ENCODE data around the gene NEK6.

Gene NEK6

DNA sequence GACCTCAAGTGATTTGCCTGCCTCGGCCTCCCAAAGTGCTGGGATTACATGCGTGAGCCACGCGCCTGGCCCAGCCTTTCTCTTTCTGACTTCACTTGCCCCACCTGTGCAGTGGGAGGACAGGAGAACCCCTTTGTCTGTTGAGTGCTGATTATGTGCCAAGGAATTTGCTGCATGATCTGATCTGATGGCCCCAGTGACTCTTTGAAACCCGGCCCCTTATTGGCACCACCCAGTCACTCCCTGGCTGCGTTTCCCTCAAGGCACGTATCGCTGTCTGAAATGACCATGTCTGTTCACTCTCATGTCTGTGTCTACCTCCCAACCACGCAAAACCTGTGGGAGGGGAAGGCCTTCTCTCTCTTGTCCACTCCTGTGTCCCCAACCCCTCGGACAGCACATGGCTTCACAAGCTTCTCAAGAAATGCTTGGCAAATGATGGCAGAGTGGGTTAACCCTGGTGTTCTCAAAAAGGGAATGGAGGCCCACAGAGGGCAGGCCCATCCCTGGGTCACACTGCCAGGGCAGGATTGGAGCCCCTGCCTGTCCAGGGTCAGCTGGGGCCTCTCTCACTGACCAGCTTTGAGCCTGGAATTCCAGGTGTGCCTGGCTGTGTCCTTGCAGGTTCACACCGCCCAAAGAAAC lies 21.9 kb downstream of the NEK6 start:
- no peak for DNase-seq (ENCODE audit: low spot score)

DNA sequence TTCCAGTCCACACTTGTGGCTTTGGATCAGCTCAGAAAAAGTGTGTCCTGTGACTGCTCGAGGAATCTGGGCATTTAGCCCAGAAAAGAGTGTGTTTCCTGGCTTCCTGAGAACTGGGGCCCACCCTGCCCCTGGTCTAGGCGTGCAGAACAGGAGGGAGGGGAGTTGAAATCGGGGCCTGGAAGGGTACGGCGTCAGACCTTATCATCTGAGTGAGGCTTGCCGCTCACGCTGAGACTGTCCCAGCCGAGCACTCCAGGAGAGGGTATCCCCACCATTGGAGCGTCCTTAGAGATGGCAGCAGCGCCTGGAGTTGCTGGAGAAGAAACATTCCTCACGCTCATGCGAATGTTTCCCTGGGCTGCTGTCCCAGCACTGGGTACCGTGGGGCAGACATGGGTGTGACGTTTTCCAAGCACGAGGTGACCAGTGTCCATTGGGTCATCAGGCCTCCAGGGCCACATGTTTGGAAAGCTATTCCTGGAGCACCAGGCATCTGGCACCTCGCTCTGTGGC lies 22.5 kb downstream of the NEK6 start:
- DNase-seq (ENCODE audit: low spot score): no peak

DNA sequence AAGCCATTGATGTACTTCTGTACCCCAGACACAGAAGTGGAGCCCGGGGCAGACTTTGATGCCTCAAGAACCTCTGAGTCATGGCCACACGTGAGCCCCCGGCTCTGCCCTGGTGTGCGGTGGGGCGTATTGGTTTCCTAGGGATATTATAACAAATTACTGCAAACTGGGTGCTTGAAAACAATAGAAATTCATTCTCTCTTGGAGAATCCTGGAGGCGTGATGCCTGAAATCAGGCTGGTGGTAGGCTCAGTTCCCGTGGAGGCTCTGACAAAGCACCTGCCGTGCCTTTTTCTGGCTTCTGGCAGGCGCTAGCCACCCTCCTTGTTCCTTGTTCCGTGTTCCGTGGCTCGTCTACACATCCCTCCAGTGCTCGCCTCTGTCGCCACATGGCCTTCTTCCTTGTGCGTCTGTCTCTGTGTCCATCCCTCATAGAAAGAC lies 24.2 kb downstream of the NEK6 start:
- DNase-seq (ENCODE audit: low spot score): no peak

DNA sequence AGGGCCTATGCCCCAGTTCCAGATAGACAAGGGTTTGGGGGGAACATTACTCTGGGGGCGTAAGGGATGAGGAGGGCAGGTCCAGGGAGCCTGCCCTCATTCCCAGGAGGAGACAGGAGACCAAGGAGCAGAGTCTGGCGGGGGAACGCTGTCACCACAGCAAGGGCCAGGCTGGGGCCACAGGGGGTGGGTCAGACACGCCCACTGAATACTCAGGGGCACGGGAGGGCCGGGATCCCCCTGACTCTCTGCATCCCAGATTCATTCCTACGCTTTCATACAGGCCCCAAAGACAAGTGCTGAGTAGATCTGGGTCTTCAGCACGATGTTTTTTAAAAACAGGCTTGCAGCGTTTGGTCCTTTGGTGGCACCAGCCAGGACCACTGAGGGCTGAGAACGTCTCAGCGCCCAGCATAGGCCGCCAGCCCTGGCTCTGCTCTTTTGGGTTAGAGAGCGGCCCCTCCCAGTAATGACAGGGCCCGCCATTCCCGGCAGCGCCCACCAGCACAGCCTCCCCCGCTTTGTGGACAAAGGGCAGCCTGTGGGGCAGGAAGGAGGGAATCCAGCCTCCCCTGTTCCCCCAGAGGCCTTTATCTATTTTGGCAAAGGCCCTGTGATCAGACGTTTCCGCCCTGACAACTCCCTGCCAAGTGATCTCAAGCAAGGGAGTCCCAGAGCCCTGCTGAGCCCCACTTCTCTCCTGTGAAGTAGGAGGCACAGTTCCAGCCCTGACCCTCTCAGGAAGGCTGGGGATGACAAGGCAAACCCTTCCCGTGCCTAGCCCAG lies 24.9 kb downstream of the NEK6 start:
- no peak for DNase-seq (ENCODE audit: low spot score)

DNA sequence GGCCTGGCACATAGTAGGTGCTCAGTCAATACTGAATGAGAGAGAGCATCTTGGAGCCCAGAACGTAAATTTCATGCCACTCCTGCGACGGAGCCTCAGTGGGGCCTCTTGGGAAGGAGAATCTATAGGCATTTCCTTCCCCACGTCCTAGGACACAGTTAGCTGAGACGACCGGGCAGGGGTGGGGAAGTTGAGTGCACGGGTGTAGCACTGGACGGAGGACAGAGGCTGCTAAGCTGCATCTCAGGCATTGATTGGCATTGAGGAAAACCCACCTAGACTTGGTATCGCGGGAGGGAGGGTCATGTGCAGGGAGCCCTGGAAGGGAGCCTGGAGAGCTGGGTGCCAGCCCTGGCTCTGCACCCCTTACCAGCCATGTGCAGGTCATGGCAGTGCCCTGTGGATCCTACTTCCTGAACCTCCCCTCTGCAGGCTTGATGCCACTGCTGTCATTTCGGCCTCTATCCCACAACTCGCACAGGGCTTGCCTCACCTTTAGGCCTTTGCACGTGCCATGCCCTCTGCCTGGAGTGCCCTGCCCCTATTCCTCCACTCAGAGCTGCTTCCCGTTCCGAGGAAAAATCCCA lies 25.6 kb downstream of the NEK6 start:
- DNase-seq (ENCODE audit: low spot score): no peak

DNA sequence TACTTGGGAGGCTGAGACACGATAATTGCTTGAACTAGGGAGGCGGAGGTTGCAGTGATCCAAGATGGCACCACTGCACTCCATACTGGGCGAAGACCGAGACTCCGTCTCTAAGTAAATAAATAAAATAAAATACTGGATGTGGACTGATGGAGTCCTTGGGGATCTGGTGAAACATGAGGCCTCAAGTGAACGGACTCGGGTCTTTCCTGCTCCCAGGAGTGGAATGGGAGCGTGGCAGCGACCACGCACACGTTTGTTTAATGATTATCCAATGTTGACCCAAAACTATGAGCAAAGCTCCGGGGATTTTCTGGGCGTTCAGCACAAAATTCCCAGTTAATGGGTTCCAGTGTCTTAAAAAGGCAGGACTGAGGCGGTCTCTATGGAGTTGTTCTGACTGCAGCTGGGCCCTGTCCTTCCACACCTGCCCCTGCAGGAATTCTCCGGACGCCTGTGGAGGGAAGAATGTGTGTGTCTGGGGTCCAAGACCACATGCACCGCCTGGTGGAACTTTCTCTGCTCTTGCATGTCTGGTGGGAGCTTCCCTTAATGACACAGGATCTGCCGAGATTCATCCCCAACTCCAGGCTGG lies 26.6 kb downstream of the NEK6 start:
- DNase-seq (ENCODE audit: low spot score): no peak

DNA sequence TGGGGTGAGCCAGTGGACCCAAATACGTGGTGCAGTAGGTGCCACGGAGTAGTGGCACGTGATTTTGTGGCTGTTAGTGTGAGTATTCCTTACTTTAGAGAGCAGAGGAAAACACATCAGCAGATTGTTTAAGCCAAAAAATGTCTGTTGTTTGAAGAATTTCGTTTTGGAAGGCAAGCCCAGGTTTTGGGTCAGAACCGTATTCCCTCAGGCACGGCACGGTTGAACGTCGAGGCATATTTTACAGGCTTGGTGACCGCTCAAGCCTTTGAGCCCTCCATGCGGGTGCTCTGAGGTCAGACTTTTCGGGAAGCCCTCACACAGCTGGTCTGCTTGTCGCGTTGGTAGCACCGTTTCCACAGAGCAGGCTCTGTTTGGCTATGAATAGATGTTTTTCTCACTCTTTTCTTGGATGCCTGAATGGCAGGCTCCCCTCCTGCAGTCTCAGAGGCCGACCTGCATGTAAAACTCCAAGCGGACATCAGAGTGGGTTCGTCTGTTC lies 27.2 kb downstream of the NEK6 start:
- DNase-seq (ENCODE audit: low spot score): no peak

DNA sequence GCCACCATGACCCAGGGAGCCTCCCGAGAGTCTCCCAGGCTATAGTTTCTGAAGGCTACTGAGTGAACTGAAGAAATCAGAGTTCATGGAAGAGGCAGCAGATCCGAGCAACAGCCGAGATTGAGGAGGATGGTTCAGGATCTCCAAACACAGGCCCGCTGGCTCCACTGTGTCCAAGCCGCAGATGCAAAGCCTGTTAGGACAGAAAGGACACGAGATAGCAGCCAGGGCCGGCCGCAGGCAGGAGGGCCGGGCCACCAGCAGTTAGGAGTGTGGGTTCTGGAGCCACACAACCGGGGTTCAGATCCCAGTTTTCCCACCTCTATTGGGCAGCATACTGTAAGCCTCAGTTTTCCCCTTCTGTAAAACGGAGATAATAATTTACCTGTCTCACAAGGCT lies 27.7 kb downstream of the NEK6 start:
- no peak for DNase-seq (ENCODE audit: low spot score)

DNA sequence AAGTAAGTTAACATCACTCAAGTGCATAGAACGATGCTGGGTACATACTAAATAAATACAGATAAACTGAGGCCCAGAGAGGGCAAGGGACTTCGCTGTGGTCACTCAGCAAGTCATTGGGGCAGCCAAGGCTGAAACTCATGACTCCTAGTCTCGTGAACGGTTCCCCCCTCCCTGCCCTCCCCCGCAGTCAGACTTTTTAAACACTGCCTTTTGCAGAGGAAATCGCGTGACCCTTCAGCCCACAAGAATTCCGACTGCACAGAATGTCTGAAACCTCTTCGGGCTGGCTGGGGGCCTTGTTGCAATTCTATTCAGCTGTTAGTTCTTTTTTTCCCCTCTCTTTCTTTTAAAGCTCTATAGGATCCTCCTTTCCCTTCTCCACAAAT lies 28.1 kb downstream of the NEK6 start:
- no peak for DNase-seq (ENCODE audit: low spot score)

DNA sequence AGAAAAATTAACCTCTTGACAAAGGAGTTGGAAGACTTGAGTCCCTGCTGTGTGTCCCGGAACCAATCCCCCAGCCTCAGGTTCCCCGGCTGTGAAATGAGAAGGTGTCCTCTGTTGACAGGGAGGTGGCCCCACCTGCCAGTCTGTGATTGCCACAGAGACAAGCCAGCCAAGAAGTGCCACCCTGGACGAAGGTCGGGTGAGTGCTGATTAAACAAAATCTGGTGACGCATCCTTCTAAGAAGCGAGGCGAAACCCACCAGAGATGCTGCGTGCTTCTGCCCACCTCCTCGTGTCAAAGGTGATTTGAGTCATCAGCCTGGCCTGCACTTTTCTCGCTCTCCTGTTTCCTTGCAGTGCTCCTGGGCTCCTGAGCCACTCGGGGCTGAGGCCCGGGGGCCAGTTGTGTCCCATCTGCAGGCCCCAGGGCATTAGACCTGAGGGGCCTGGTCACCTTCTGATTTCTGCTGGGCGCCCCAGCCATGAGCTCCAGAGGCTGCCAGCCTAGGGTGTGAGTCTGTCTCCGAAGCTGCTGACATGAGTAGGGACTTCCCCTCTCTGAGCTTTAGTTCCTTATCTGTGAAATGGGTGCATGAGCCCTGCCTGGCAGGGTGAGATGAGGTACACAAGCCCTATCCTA lies 28.7 kb downstream of the NEK6 start:
- DNase-seq (ENCODE audit: low spot score): no peak

DNA sequence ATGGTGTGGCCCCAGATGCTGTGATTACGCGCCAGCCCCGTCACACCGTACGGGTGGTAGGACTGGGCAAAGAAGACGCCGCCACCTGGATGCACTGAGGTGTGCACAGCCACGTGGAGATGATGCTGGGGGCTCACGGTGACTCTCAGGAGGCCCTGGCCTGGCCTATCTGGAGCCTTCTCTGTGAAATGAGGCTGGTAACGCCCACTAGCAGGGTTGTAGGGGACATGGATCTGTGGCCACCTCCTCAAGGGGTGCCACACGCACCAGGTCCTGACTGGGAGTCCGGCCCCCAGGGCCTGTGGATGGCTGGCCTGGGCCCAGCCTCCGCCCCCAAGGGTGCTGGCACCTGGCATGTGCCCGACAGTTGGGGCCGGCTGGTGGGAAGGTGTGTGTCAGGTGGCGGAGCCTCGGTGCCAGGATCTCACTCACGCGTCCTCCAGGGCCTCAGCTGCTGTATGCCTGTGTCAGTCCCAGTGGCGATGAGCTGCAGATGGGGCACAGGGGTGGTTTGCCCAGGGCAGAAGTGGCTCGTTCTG lies 32.4 kb downstream of the NEK6 start:
- no peak for DNase-seq (ENCODE audit: low spot score)

DNA sequence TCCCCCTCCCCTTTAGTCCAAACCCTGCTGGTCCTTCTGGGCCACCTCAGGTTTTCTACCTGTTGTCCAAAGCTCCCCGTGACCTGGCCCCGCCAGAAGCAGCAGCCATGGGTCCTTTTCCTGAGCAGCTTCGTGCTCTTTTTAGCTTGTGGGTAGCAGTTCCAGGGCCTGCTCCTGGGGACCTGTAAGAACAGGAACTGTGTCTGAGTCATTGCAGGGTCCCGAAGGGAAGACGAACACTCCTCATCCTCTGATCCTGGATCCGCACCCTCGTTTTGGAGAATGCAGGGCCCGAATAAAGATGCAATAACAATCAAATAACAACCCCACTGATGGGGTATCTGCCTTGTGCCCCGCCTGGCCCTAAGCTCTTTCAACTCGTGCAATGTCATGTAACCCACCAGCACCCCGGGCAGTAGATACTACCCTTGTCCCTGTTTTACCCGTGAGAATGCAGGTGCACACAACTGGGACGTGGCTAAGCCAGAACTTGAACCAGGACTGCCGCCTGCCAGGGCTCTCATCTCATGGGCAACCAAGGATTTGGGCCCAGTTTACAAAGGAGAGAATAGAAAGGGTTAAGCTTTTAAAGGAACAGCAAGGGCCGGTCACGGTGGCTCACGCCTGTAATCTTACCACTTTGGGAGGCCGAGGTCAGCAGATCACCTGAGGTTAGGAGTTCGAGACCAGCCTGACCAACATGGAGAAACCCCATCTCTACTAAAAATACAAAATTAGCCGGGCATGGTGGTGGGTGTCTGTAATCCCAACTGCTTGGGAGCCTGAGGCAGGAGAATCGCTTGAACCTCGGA lies 33.2 kb downstream of the NEK6 start:
- no peak for DNase-seq (ENCODE audit: low spot score)

DNA sequence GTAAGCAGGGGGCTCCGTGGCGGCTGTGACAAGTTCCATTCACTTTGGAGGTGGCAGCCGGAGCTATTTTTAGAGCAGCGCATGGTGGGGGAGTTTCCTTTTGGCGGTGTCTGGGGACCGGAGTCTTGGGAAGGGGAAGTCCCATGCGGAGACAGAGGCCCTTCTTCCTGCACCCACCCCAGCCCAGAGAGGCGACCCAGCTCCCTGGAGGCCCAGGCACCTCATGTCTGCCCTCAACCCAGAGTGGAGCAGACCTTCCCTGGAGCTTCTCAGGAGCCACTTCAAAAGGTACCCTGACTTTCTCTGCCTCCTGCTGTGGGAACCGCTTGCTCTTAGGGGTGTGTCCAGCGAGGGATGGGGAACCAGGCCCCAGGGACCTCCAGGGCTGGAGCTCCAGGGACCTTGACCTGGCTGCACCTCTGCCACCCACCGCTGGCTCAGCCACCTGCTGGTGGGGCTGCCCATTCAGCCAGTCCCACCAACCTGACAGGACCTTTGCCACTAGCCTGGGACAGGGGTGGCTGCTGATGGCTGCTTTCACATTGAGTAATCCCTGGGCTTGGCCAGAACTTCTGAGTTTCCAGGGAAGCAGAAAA lies 34.1 kb downstream of the NEK6 start:
- DNase-seq (ENCODE audit: low spot score): no peak

DNA sequence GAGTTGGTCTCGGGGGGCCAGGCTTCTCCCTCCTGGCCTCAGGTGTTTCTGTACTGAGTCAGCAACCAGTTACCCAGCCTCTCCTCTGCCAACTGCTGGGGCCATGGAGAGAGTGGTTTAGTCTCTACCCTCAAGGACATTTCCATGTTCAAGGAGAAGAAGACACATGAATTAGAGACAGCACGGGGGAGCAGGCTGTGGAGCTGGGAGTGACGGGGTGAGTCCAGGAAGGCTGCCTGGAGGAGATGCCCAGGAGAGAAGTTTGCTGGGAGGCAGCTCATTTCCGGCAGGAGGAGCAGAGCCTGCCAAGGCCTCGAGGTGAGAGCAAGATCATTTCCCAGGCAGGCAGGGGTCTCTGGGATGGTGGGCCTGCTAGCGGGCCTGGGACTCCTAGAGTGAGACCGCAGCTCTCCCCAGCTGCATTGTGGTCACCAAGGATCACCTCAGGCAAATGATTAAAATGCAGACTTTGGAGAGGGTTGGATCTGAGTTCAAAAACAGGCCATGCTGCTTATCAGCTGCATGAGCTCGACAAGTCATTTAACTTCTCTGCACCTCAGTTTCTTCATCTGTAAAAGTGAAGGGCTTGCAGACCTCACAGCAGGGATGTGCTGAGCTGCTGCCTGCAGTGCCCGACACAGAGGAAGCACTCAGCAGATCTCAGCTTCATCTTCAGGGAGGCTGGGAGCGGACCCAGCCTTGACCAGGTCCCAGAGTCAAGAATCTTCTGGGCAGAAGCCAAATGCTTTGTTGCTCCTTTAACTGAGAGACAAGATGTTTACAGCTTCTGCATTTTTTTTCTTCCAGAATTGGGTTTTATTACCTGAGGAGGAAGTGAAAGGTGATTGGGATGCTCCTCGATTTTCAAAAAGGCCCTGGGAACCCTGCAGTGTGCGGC lies 35.2 kb downstream of the NEK6 start:
- DNase-seq (ENCODE audit: low spot score): no peak

DNA sequence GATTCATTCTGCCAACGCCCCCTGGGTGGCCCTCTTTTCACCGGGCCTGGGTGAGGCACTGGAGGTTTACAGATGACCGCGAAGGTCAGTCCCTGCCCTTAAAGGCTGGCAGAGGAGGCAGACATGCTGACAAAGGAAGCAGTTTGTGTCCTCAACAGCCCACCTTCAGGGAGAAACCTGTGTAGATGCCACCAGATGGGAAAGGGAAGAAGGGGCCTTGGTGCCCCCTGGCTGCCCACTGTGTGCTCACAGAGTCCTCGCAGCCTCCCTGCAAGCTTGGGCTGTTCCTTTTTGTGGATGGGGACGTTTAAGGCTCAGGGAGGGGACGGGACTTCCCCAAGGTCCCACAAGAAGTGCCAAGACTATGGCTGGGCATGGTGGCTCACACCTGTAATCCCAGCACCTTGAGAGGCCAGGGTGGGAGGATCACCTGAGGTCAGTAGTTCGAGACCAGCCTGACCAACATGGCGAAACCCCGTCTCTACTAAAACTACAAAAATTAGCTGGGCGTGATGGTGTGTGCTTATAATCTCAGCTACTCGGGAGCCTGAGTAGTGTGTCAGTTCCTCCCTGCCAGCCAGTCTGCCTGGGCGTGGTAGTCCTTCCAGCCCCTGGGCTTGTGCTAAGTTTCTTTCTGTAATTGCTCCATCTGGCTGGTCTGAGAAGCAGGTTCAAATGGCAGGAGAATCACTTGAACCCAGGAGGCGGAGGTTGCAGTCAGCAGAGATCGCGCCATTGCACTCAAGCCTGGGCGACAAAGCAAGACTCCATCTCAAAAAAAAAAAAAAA lies 36.2 kb downstream of the NEK6 start:
- no peak for DNase-seq (ENCODE audit: low spot score)

DNA sequence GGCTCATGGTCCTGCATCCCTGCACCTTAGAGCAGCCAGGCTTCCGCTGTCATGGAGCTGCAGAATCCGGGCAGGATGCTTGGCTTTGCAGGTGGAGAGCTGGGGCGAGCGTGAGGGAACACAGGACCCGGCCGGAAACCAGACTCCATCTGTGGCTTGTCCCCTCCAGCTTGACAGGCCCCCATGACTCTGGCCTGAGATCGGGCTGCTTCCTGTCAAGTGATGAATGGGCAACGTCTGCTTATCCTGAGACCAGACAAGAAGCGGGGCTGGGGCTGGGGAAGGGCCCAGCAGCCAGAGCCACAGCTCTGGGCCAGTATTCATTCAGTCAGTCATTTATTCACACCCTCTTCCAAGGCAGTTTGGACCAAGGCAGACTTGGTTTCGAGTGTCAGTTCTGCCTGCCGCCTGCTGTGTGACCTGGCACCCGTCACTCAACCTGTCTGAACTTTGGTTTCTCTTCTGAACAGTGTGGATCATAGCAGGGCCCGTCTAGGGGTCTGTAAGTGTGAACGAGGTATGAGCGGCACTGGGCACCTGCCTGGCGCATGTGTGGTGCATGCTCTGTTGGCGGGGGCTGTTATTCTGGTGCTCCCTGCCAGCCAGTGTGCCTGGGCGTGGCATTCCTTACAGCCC lies 37.5 kb downstream of the NEK6 start:
- peak; percentile 74 for DNase-seq (ENCODE audit: low spot score)

DNA sequence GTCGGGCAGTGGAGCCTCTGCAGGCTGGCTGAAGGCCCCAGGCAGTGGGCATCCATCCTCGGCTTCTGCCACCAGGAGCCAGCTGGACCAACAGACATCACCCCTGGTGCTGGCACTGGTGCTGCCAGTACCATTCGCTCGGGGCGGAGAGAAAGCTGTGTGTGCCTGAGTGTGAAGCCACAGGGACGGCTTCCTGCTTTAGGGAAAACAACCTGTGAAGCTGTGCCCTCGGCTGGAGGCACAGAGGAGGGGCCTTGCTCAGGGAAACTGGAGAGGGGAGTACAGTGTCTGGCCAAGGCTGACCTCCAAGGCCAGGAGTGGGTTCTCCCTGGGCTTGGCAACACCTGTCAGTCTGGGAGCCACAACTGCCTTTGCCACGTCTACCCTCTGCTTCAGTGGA lies 38.3 kb downstream of the NEK6 start:
- DNase-seq (ENCODE audit: low spot score): no peak
